Measurements from ENCODE around the gene MYCN.

The MYCN gene

DNA sequence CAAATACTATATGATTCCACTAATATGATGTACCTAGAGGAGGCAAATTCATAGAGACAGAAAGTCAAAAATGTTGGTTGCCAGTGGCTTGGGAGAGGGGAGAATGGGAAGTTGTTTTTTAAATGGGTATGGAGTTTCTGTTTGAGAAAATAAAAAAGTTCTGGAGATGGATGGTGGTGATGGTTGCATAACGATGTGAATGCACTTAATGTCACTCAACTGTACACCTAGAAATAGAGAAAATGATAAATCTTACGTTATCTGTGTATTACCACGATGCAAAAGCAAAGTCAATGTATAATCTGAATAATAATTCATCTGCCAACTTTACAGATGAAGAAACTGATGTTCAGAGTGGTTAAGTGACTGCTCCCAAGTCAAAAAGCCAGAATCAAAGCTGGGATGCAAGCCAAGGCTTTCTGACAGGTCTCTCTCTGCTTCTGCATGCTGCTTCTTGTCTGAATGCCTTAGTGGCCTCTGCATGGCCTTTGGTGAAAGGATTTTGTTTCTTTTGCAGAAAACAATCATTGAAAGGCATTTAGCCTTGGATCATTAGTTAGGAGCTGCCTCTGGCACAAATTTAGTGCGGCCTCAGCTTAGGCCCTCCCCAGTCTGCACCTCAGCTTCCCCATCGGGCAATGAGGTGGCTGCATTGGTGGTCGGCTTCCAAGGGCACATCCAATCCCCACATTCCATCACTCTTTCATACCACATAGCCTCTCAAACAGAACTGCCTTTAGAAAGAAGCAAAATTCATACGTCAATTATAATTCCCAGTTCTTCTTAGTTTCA is 46.5 kb upstream of the MYCN start:
- TF ChIP-seq, protein P1, sequence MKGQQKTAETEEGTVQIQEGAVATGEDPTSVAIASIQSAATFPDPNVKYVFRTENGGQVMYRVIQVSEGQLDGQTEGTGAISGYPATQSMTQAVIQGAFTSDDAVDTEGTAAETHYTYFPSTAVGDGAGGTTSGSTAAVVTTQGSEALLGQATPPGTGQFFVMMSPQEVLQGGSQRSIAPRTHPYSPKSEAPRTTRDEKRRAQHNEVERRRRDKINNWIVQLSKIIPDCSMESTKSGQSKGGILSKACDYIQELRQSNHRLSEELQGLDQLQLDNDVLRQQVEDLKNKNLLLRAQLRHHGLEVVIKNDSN (IDR thresholded peaks at IDR 0.05) = no peak
- TF ChIP-seq CEBPB (IDR thresholded peaks at IDR 0.05) (no peak), TCF12 (IDR thresholded peaks at IDR 0.05; ENCODE audit: low read depth) (no peak), TEAD4 (IDR thresholded peaks at IDR 0.05) (no peak), EP300 (IDR thresholded peaks at IDR 0.05; ENCODE audit: borderline replicate concordance) (no peak), ZBTB7A (IDR thresholded peaks at IDR 0.05; ENCODE audit: low read depth) (no peak), CREB1 (IDR thresholded peaks at IDR 0.05; ENCODE audit: low read depth) (no peak), YY1 (IDR thresholded peaks at IDR 0.05; ENCODE audit: low read depth) (no peak), RAD21 (IDR thresholded peaks at IDR 0.05; ENCODE audit: low read depth) (no peak), FOXM1 (IDR thresholded peaks at IDR 0.05; ENCODE audit: borderline replicate concordance, low read depth) (no peak), TAF1 (IDR thresholded peaks at IDR 0.05; ENCODE audit: low read depth) (no peak), NFIC (IDR thresholded peaks at IDR 0.05) (no peak), EGR1 (IDR thresholded peaks at IDR 0.05) (no peak)
- TF ChIP-seq, protein P2, sequence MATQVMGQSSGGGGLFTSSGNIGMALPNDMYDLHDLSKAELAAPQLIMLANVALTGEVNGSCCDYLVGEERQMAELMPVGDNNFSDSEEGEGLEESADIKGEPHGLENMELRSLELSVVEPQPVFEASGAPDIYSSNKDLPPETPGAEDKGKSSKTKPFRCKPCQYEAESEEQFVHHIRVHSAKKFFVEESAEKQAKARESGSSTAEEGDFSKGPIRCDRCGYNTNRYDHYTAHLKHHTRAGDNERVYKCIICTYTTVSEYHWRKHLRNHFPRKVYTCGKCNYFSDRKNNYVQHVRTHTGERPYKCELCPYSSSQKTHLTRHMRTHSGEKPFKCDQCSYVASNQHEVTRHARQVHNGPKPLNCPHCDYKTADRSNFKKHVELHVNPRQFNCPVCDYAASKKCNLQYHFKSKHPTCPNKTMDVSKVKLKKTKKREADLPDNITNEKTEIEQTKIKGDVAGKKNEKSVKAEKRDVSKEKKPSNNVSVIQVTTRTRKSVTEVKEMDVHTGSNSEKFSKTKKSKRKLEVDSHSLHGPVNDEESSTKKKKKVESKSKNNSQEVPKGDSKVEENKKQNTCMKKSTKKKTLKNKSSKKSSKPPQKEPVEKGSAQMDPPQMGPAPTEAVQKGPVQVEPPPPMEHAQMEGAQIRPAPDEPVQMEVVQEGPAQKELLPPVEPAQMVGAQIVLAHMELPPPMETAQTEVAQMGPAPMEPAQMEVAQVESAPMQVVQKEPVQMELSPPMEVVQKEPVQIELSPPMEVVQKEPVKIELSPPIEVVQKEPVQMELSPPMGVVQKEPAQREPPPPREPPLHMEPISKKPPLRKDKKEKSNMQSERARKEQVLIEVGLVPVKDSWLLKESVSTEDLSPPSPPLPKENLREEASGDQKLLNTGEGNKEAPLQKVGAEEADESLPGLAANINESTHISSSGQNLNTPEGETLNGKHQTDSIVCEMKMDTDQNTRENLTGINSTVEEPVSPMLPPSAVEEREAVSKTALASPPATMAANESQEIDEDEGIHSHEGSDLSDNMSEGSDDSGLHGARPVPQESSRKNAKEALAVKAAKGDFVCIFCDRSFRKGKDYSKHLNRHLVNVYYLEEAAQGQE (IDR thresholded peaks at IDR 0.05; ENCODE audit: low read depth) = no peak
- TF ChIP-seq, protein P3, sequence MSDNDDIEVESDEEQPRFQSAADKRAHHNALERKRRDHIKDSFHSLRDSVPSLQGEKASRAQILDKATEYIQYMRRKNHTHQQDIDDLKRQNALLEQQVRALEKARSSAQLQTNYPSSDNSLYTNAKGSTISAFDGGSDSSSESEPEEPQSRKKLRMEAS (IDR thresholded peaks at IDR 0.05) = no peak

DNA sequence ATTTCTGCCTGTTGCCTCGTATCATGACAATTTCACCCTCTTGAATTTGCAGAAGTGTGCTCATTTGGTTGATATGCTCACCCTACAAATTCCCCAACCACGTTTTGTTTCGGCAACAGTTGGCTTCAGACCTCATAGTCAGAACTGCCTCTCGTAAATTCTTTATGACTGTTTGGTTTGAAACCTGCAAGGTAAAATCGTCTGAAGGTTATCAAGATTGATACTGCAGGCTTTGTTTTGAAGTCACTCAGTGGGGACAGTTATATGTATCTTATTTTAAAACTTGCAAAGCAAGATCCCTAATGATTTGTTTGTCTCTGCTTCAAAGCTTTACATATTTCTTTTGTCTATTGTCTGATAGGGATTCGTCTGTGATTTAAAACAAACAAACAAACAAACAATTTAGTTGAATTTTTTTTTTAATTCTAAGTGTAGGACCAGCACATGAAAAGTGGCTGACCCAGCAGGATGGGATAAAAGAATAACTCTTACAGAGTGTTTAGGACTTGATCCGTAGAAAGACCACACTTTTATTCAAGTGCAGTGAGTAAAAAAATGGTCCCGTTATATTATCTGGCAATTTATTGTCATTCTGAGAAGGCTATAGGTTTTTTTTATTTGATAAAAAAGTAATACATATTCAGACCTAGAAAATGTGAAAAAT is 45.7 kb upstream of the MYCN start:
- TF ChIP-seq FOXM1 (IDR thresholded peaks at IDR 0.05; ENCODE audit: borderline replicate concordance, low read depth) = no peak
- TF ChIP-seq EP300 (IDR thresholded peaks at IDR 0.05; ENCODE audit: borderline replicate concordance) = no peak
- TF ChIP-seq, protein P1 (IDR thresholded peaks at IDR 0.05) = no peak
- TF ChIP-seq YY1 (IDR thresholded peaks at IDR 0.05; ENCODE audit: low read depth) = no peak
- TF ChIP-seq TAF1 (IDR thresholded peaks at IDR 0.05; ENCODE audit: low read depth) = no peak
- no peak for TF ChIP-seq RAD21 (IDR thresholded peaks at IDR 0.05; ENCODE audit: low read depth)
- no peak for TF ChIP-seq TCF12 (IDR thresholded peaks at IDR 0.05; ENCODE audit: low read depth)
- no peak for TF ChIP-seq CEBPB (IDR thresholded peaks at IDR 0.05)
- TF ChIP-seq, protein P2 (IDR thresholded peaks at IDR 0.05; ENCODE audit: low read depth) = no peak
- TF ChIP-seq, protein P3 (IDR thresholded peaks at IDR 0.05) = no peak
- no peak for TF ChIP-seq EGR1 (IDR thresholded peaks at IDR 0.05)

DNA sequence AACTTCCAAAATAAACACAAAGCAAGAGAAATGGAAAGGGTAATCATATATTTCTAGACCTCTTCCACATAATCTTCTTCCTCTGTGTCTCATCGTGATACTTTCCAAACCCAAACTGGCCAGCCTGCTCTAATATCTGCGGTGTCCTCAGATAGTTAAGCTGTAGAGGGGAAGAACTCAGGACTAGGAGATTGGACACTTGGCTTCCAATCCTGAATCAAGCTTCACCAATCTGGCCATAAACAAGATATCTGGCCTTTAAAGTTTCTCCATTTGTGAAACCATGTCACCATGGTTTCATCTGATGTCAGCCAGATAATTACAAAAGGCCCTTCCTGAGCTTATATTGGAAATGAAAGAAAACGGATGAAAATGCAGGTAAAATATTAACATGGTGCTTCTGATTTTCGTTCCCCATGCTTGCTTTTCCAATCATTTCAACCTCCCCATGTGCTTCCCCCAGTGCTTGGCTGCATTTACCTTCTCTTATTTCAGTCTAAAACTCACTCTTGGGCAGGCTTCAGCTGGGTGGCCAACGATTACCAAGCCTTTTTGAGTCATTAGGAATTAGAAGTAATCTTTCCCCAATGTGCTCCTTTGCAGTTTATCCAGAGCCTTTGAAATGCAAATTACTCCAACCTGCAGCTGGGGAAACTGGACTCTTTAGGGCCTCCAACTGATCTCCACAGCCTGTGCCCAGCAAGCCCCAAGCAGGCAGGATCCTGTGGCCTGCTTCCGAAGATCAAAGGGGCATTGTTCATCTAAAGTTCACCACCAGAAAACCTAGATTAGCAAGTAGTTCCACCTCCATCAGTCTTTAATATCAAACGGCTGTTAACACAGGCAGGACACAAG is 44.5 kb upstream of the MYCN start:
- TF ChIP-seq TCF12 (IDR thresholded peaks at IDR 0.05; ENCODE audit: low read depth) (no peak), ZBTB7A (IDR thresholded peaks at IDR 0.05; ENCODE audit: low read depth) (no peak), EGR1 (IDR thresholded peaks at IDR 0.05) (no peak)

DNA sequence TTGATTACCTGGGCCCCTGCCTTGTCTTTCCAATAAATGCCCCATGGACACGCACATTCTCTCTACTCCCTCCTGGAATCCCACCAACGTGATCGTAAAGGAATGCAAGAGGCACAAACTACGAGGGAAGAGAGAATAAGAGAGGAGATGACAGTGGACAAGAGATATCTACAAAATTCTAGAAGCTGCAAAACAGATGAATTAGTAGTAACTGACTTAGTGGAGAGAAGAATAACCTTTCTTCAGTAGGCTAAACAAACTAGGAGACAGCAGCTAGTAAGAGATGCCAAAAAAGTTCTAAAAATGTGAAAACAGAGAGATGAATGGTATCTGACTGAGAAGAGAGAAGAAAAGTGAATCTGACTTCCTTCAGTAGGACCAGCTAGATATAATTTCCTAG is 43.5 kb upstream of the MYCN start:
- TF ChIP-seq YY1 (IDR thresholded peaks at IDR 0.05; ENCODE audit: low read depth) (no peak), CEBPB (IDR thresholded peaks at IDR 0.05) (no peak), EGR1 (IDR thresholded peaks at IDR 0.05) (no peak), TAF1 (IDR thresholded peaks at IDR 0.05; ENCODE audit: low read depth) (no peak), TEAD4 (IDR thresholded peaks at IDR 0.05) (no peak), ZBTB7A (IDR thresholded peaks at IDR 0.05; ENCODE audit: low read depth) (no peak), TCF12 (IDR thresholded peaks at IDR 0.05; ENCODE audit: low read depth) (no peak), EP300 (IDR thresholded peaks at IDR 0.05; ENCODE audit: borderline replicate concordance) (no peak), FOXM1 (IDR thresholded peaks at IDR 0.05; ENCODE audit: borderline replicate concordance, low read depth) (no peak), NFIC (IDR thresholded peaks at IDR 0.05) (no peak), CREB1 (IDR thresholded peaks at IDR 0.05; ENCODE audit: low read depth) (no peak), RAD21 (IDR thresholded peaks at IDR 0.05; ENCODE audit: low read depth) (no peak)
- TF ChIP-seq, protein P1 (IDR thresholded peaks at IDR 0.05) = no peak
- TF ChIP-seq, protein P3 (IDR thresholded peaks at IDR 0.05) = no peak
- TF ChIP-seq, protein P2 (IDR thresholded peaks at IDR 0.05; ENCODE audit: low read depth) = no peak

Measured in Ishikawa (cell line).